Ovary (tissue), 9 donors: ENCODE results near the gene TSPAN4. TPM values are rescaled to one million over a fixed set of nuclear protein-coding genes. Genes with fewer than 3 reads are reported as not detected.

Experiments used
- DNase-seq, 5 donors: peaks; one replicate each; pipeline ENCODE4 v3.0.0-alpha.2; 2019 to 2020
- H3K27ac ChIP-seq, 2 donors: fragments of 200-600 bp; one replicate each; pipeline versions ENCODE4 v1.5.1 to v1.8.0; 2019 to 2022
- H3K27me3 ChIP-seq: fragments of 200-600 bp; one replicate; pipeline ENCODE4 v1.8.0; 2022
- H3K36me3 ChIP-seq: fragments of 200-600 bp; sonication (generic); one replicate; pipeline ENCODE4 v1.5.1; 2019
- H3K4me1 ChIP-seq: one replicate; pipeline ENCODE4 v1.8.1; 2013; ENCODE audit warnings: mild to moderate bottlenecking, moderate library complexity; ENCODE audit not compliant: insufficient read depth
- H3K4me3 ChIP-seq: fragments of 200-600 bp; sonication (generic); one replicate; pipeline ENCODE4 v1.5.1; 2017
- H3K9me3 ChIP-seq, 2 donors: fragments of 200-600 bp in 1 of 2; sonication (generic) in 1 of 2; one replicate each; pipeline versions ENCODE4 v1.5.1 to v1.8.1; 2013 to 2019; ENCODE audit warnings: mild to moderate bottlenecking in 1 of 2, moderate library complexity in 1 of 2
- CTCF ChIP-seq, 3 donors: fragments of 450-650 bp in 2 of 3; fragments of 200-600 bp in 1 of 3; IDR thresholded peaks; one replicate each; pipeline versions ENCODE4 v1.5.1 to v1.8.0; 2016 to 2022; ENCODE audit warnings: antibody characterized with exemption in 3 of 3, mild to moderate bottlenecking in 1 of 3
- EP300 ChIP-seq: sonication (generic); formaldehyde crosslinking; IDR thresholded peaks from one replicate; pipeline ENCODE4 v1.6.1; 2017; ENCODE audit warnings: antibody characterized with exemption
- POLR2A ChIP-seq: fragments of 450-650 bp; IDR thresholded peaks from one replicate; pipeline ENCODE4 v1.6.1; 2017; ENCODE audit warnings: antibody characterized with exemption, mild to moderate bottlenecking, moderate library complexity
- WGBS, 3 donors: extraction: QIAGEN DNeasy Blood & Tissue Kit in 1 of 3; methylation state at CpG; one replicate each; pipeline versions ENCODE4 v1.1.5 to v1.1.7; 2013 to 2017; 5-methylcytosine and 5-hydroxymethylcytosine counted together
- intact Hi-C, 4 donors: fragments of 100-400 bp; cut with DNase I; formaldehyde crosslinking; loops; one replicate each; pipeline versions ENCODE4 v1.11.0 to v1.15.1; 2022 to 2023
- polyA plus RNA-seq, 2 donors: library from polyadenylated mRNA; stranded (reverse); fragments of 200-250 nt in 1 of 2; fragments of 350-450 nt in 1 of 2; fragmentation: Illumina TruSeq in 1 of 2; extraction: RNeasy Lipid Tissue Mini Kit (QIAGEN cat#74804) in 1 of 2; gene quantifications; one replicate each; pipeline ENCODE4 v1.2.3, GENCODE V29; 2013 to 2014
- total RNA-seq, 7 donors: library from RNA; depleted of rRNA in 2 of 7; stranded (reverse); fragments of >200 nt in 2 of 7; fragmentation: NEBNext Ultra II Directional in 3 of 7; extraction: Animal tissue kit (Norgen Biotek cat#: 25700) in 3 of 7; gene quantifications; one replicate each; pipeline versions ENCODE4 v1.1.0 to v1.2.4, GENCODE V29; 2016 to 2023
- donor health status: DM: no; HTN: no; CAD: no; lungs with moderate emphysema.
- donor health status: DM: no; HTN: no; CAD: no.
- donor health status: Bipolar disorder and iron deficiency.
- donor health status: DM: yes; HTN: yes; CAD: no.
- donor health status: DM: no; HTN: no; CAD: no.
- donor health status: DM: yes; HTN: yes; CAD: no.

The TSPAN4 gene
- total and polyA plus RNA-seq, 9 donors: 6.4 to 124 (median 89.7) TPM

GRCh38 chr11:882596-882995, 39.9 kb downstream of the TSPAN4 start:
- Histone ChIP-seq H3K36me3 (no peaks in the 10 kb centered on the region), H3K27me3 (no peaks in the 10 kb centered on the region), H3K4me3 (no peak overlapping the region), H3K4me1 (no peaks in the 10 kb centered on the region), H3K27ac (no peak overlapping the region), H3K9me3 (no peaks in the 10 kb centered on the region)
- intact Hi-C loops: loop anchor here in 1 of 4 donors (5.0 kb wide), 1 partner anchor 1420 kb away; the partner anchor contains the start of genes C11orf21 and TSPAN32
- TF ChIP-seq CTCF (IDR thresholded peaks at IDR 0.05): no peak
- TF ChIP-seq EP300: no peak
- no peak for TF ChIP-seq POLR2A
- 79 to 89% (median 89%) methylated on average over 14 of the region's 14 CpGs for WGBS, 3 donors
- no peak for DNase-seq

GRCh38 chr11:883527-883926, 40.9 kb downstream of the TSPAN4 start:
- H3K36me3 ChIP-seq: no peaks in the 10 kb centered on the region
- WGBS, 3 donors: 85 to 87% (median 86%) methylated on average over 10 of the region's 10 CpGs
- H3K27ac ChIP-seq: no peak overlapping the region
- H3K4me1 ChIP-seq: no peaks in the 10 kb centered on the region
- TF ChIP-seq POLR2A (no peak), CTCF (IDR thresholded peaks at IDR 0.05) (no peak), EP300 (no peak)
- intact Hi-C loops: loop anchor here in 1 of 4 donors (5.0 kb wide), 1 partner anchor 1419 kb away; the partner anchor contains the start of genes C11orf21 and TSPAN32
- DNase-seq: no peak
- H3K4me3 ChIP-seq: no peak overlapping the region
- H3K27me3 ChIP-seq: no peaks in the 10 kb centered on the region
- no peaks in the 10 kb centered on the region for H3K9me3 ChIP-seq

GRCh38 chr11:884578-885070, 42.0 kb downstream of the TSPAN4 start:
- H3K27ac ChIP-seq: no peak overlapping the region
- TF ChIP-seq POLR2A (no peak), CTCF (IDR thresholded peaks at IDR 0.05) (no peak), EP300 (no peak)
- DNase-seq: no peak
- intact Hi-C loops: loop anchor here in 1 of 4 donors (5.0 kb wide), 1 partner anchor 1418 kb away; the partner anchor contains the start of genes C11orf21 and TSPAN32
- H3K4me1 ChIP-seq: no peaks in the 10 kb centered on the region
- H3K27me3 ChIP-seq: no peaks in the 10 kb centered on the region
- no peaks in the 10 kb centered on the region for H3K9me3 ChIP-seq
- 84 to 92% (median 85%) methylated on average over 15 to 16 of the region's 16 CpGs for WGBS, 3 donors
- no peak overlapping the region for H3K4me3 ChIP-seq
- H3K36me3 ChIP-seq: no peaks in the 10 kb centered on the region

- no peak for TF ChIP-seq EP300
- TF ChIP-seq POLR2A: no peak
- TF ChIP-seq CTCF (IDR thresholded peaks at IDR 0.05): no peak
- no peak for DNase-seq
- H3K9me3 ChIP-seq: no peaks in the 10 kb centered on the region
- H3K4me3 ChIP-seq: no peak overlapping the region
- intact Hi-C loops: no loop called here
- H3K27me3 ChIP-seq: no peaks in the 10 kb centered on the region
- H3K36me3 ChIP-seq: no peaks in the 10 kb centered on the region
- no peak overlapping the region for H3K27ac ChIP-seq
- WGBS, 3 donors: 91 to 95% (median 94%) methylated on average over 17 of the region's 17 CpGs
- no peaks in the 10 kb centered on the region for H3K4me1 ChIP-seq
Measured at GRCh38 chr11:886568-886967, 43.9 kb downstream of the TSPAN4 start.
